A549 (cell line): ENCODE data around the gene AREL1. TPM values are rescaled to one million over a fixed set of nuclear protein-coding genes. Genes with fewer than 3 reads are reported as not detected.

Experiments used
- ATAC-seq, 2 experiments: fragments of 200-7000 bp in 1 of 2; fragments of >200 bp in 1 of 2; cut with Nextera tagmentation in 1 of 2; cut with Tn5 transposase in 1 of 2; 3 replicates each; pipeline versions ENCODE4 v1.8.0 to v1.9.1; 2018 to 2020; ENCODE audit warnings: mild to moderate bottlenecking in 1 of 2, moderate library complexity in 1 of 2
- CTCF ChIA-PET: fragments of 300-600 bp; sonication (Branson Sonifier 250); formaldehyde crosslinking; extraction: SDS; loops from one replicate; lab custom pipeline; 2021; ENCODE audit warnings: antibody characterized with exemption, inconsistent platforms; lab: Yijun Ruan, JAX
- POLR2A ChIA-PET: fragments of 350-600 bp; formaldehyde crosslinking; extraction: SDS; loops from one replicate; lab custom pipeline; 2021; ENCODE audit warnings: antibody characterized with exemption, inconsistent platforms; lab: Yijun Ruan, JAX
- DNase-seq, 2 experiments: peaks; one replicate each; pipeline versions ENCODE4 v3.0.0 to v3.0.0-alpha.2; 2011 to 2016; ENCODE audit warnings: low read depth in 1 of 2, low spot score in 1 of 2
- FAIRE-seq: peaks from 2 replicates; lab custom pipeline; 2011; peaks lifted over from hg19 to GRCh38; lab: Jason Lieb, UNC
- H3K27ac ChIP-seq, 2 experiments: fragments of >200 bp; sonication (Bioruptor Twin); formaldehyde crosslinking; 3 replicates each; pipeline ENCODE4 v1.5.1; 2016 to 2017
- H3K4me1 ChIP-seq: fragments of >200 bp; sonication (Bioruptor Twin); formaldehyde crosslinking; 3 replicates; pipeline ENCODE4 v1.6.1; 2016
- H3K4me2 ChIP-seq: fragments of >200 bp; sonication (Bioruptor Twin); formaldehyde crosslinking; 3 replicates; pipeline ENCODE4 v1.6.1; 2016
- H3K4me3 ChIP-seq: fragments of >200 bp; sonication (Bioruptor Twin); formaldehyde crosslinking; 3 replicates; pipeline ENCODE4 v1.5.1; 2016
- H3K9me3 ChIP-seq: fragments of >200 bp; sonication (Bioruptor Twin); formaldehyde crosslinking; 3 replicates; pipeline ENCODE4 v1.6.1; 2016
- BCL3 ChIP-seq: fragments of >200 bp; sonication (Bioruptor Twin); formaldehyde crosslinking; IDR thresholded peaks from 3 replicates; pipeline ENCODE4 v1.6.1; 2016
- BHLHE40 ChIP-seq: IDR thresholded peaks from 2 replicates; pipeline ENCODE4 v1.6.1; 2012; ENCODE audit warnings: low read depth, low read length, inconsistent platforms
- CBX2 ChIP-seq: fragments of 200-600 bp; sonication (generic); IDR thresholded peaks from 2 replicates; pipeline ENCODE4 v1.6.1; 2016; ENCODE audit warnings: low read depth, mild to moderate bottlenecking, borderline replicate concordance
- CBX8 ChIP-seq: fragments of 200-600 bp; sonication (generic); IDR thresholded peaks from 2 replicates; pipeline ENCODE4 v1.6.1; 2016
- CHD2 ChIP-seq: fragments of 150-350 bp; IDR thresholded peaks from 2 replicates; pipeline ENCODE4 v1.6.1; 2014; ENCODE audit warnings: low read length; ENCODE audit not compliant: partially characterized antibody
- EHMT2 ChIP-seq: fragments of 200-600 bp; sonication (generic); IDR thresholded peaks from 2 replicates; pipeline ENCODE4 v1.6.1; 2016; ENCODE audit warnings: antibody characterized with exemption, low read depth, mild to moderate bottlenecking, moderate library complexity
- EP300 ChIP-seq, 2 experiments: fragments of >200 bp; sonication (Bioruptor Twin); formaldehyde crosslinking; IDR thresholded peaks; 2 replicates in 1 of 2; 3 replicates in 1 of 2; pipeline ENCODE4 v1.6.1; 2016 to 2017
- ESRRA ChIP-seq: fragments of 150-350 bp; IDR thresholded peaks from 2 replicates; pipeline ENCODE4 v1.6.1; 2014; ENCODE audit warnings: mild to moderate bottlenecking, low read length, borderline replicate concordance
- FOSB ChIP-seq: fragments of 250-450 bp; sonication (Bioruptor Pico); IDR thresholded peaks from 2 replicates; pipeline ENCODE4 v1.5.0; 2020; ENCODE audit warnings: mild to moderate bottlenecking, moderate library complexity
- FOXS1 ChIP-seq: fragments of 250-450 bp; sonication (Bioruptor Pico); IDR thresholded peaks from 2 replicates; pipeline ENCODE4 v1.5.0; 2020; ENCODE audit warnings: mild to moderate bottlenecking, moderate library complexity
- GATA3 ChIP-seq: IDR thresholded peaks from 2 replicates; pipeline ENCODE4 v1.6.1; 2012; ENCODE audit warnings: borderline replicate concordance
- HDAC2 ChIP-seq: fragments of 200-600 bp; sonication (generic); IDR thresholded peaks from 2 replicates; pipeline ENCODE4 v1.6.1; 2016
- HOXB13 ChIP-seq: fragments of 250-450 bp; sonication (Bioruptor Pico); IDR thresholded peaks from 2 replicates; pipeline ENCODE4 v1.5.0; 2020; ENCODE audit warnings: low read depth, mild to moderate bottlenecking, moderate library complexity
- JUN ChIP-seq, 2 experiments: fragments of >200 bp; sonication (Bioruptor Twin); formaldehyde crosslinking; IDR thresholded peaks; 2 replicates in 1 of 2; 3 replicates in 1 of 2; pipeline ENCODE4 v1.6.1; 2016 to 2017
- KDM5A ChIP-seq: fragments of 200-600 bp; sonication (generic); IDR thresholded peaks from 2 replicates; pipeline ENCODE4 v1.6.1; 2016; ENCODE audit warnings: antibody characterized with exemption, mild to moderate bottlenecking
- MAZ ChIP-seq: fragments of 150-350 bp; IDR thresholded peaks from 2 replicates; pipeline ENCODE4 v1.6.1; 2014; ENCODE audit warnings: antibody characterized with exemption, low read depth, low read length, borderline replicate concordance
- MYC ChIP-seq: IDR thresholded peaks from 2 replicates; pipeline ENCODE4 v1.6.1; 2012; ENCODE audit warnings: mild to moderate bottlenecking, inconsistent platforms, low read length, improper control_type of control experiment, borderline replicate concordance
- PBX3 ChIP-seq: IDR thresholded peaks from 2 replicates; pipeline ENCODE4 v1.6.1; 2012
- POLR2AphosphoS2 ChIP-seq: conservative IDR thresholded peaks from 2 replicates; pipeline ENCODE4 v1.6.1; 2012; ENCODE audit warnings: low read length, improper control_type of control experiment, inconsistent platforms
- RAD21 ChIP-seq, 2 experiments: fragments of >200 bp in 1 of 2; sonication (Bioruptor Twin) in 1 of 2; formaldehyde crosslinking in 1 of 2; IDR thresholded peaks in 1 of 2; conservative IDR thresholded peaks in 1 of 2; 2 replicates in 1 of 2; 3 replicates in 1 of 2; pipeline ENCODE4 v1.6.1; 2012 to 2018; ENCODE audit warnings: inconsistent platforms in 1 of 2
- RFX5 ChIP-seq: fragments of 450-650 bp; IDR thresholded peaks from 2 replicates; pipeline ENCODE4 v1.7.1; 2014; ENCODE audit warnings: antibody characterized with exemption, mild to moderate bottlenecking, moderate library complexity
- SREBF2 ChIP-seq: fragments of 450-650 bp; IDR thresholded peaks from 2 replicates; pipeline ENCODE4 v1.6.1; 2014; ENCODE audit warnings: mild to moderate bottlenecking, moderate library complexity
- TFCP2L1 ChIP-seq: fragments of 250-450 bp; sonication (Bioruptor Pico); IDR thresholded peaks from 2 replicates; pipeline ENCODE4 v1.5.0; 2021; ENCODE audit warnings: mild to moderate bottlenecking
- ZC3H11A ChIP-seq: fragments of 450-650 bp; IDR thresholded peaks from 2 replicates; pipeline ENCODE4 v1.6.1; 2014; ENCODE audit warnings: antibody characterized with exemption, mild to moderate bottlenecking
- ZNF302 ChIP-seq: fragments of 250-450 bp; sonication (Bioruptor Pico); IDR thresholded peaks from 2 replicates; pipeline ENCODE4 v1.9.0; 2021; ENCODE audit warnings: inconsistent platforms, mild to moderate bottlenecking, moderate library complexity
- ZSCAN20 ChIP-seq: fragments of 250-450 bp; sonication (Bioruptor Pico); IDR thresholded peaks from 2 replicates; pipeline ENCODE4 v1.8.0; 2022; ENCODE audit warnings: mild to moderate bottlenecking, moderate library complexity
- WGBS: methylation state at CpG from one replicate; pipeline ENCODE4 v1.1.6; 2017; ENCODE audit errors: missing lambda C conversion rate; 5-methylcytosine and 5-hydroxymethylcytosine counted together
- polyA plus RNA-seq, 4 experiments: library from polyadenylated mRNA; depleted of rRNA in 3 of 4; stranded (reverse); fragments of >200 nt; fragmentation: RNase III in 1 of 4; extraction: RNeasy Plus Mini Kit Qiagen cat#74134 plus additional on column Dnase treatment in 1 of 4; gene quantifications; 2 replicates in 3 of 4; 3 replicates in 1 of 4; pipeline ENCODE4 v1.2.3, GENCODE V29; 2011 to 2017
- TF ChIP-seq, protein P1 (sequence below): fragments of 150-350 bp; IDR thresholded peaks from 2 replicates; pipeline ENCODE4 v1.6.1; 2014; ENCODE audit warnings: low read depth, mild to moderate bottlenecking, low read length
- TF ChIP-seq, protein P2 (sequence below): IDR thresholded peaks from 2 replicates; pipeline ENCODE4 v1.6.1; 2012
- TF ChIP-seq, protein P3 (sequence below): fragments of >200 bp; sonication (Bioruptor Twin); formaldehyde crosslinking; IDR thresholded peaks from 3 replicates; pipeline ENCODE4 v1.5.1; 2016

The AREL1 gene
- polyA plus RNA-seq, 2 of the 4 experiments (the other 2 are of a cell fraction) = 27.5 to 48.6 TPM

GRCh38 chr14:74697011-74697410 is 15.9 kb downstream of the AREL1 start (continued):
- TF ChIP-seq MAZ = no peak

DNA sequence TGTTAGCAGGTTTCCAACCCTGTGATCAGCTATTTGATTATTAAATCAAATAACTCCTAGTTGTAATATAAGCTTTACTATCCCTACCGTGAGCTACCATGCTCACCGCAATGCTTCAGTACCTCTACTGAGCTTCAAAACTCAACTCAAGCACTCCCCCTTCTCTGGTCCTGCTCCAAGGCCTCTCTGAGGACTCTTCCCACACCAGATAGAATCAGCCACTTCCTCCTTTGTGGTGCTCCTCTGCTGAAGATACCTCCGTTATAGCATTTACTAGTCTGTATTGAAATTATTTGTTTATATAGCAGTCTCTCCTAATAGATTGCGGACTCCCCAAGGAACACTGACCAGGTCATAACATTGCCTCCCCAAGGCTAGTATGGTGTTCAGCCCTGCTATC is 17.5 kb downstream of the AREL1 start:
- no peak overlapping the region for H3K4me3 ChIP-seq
- H3K4me2 ChIP-seq = no peak overlapping the region
- ChIA-PET CTCF (no interaction called here), POLR2A (no interaction called here)
- H3K4me1 ChIP-seq = 0 out of 3 replicates have a peak, but pooled peaks cover 4% of the 10 kb centered on the region
- no peak for ATAC-seq
- H3K27ac ChIP-seq = no peak overlapping the region
- DNase-seq = no peak
- WGBS = 95% methylated on average over 4 of the region's 4 CpGs
- no peak for FAIRE-seq
- no peak for TF ChIP-seq SREBF2
- TF ChIP-seq POLR2AphosphoS2 = no peak
- no peak for TF ChIP-seq JUN (IDR thresholded peaks at IDR 0.05)
- no peak for TF ChIP-seq EHMT2
- TF ChIP-seq KDM5A = no peak
- TF ChIP-seq RFX5 = no peak
- TF ChIP-seq, protein P1, sequence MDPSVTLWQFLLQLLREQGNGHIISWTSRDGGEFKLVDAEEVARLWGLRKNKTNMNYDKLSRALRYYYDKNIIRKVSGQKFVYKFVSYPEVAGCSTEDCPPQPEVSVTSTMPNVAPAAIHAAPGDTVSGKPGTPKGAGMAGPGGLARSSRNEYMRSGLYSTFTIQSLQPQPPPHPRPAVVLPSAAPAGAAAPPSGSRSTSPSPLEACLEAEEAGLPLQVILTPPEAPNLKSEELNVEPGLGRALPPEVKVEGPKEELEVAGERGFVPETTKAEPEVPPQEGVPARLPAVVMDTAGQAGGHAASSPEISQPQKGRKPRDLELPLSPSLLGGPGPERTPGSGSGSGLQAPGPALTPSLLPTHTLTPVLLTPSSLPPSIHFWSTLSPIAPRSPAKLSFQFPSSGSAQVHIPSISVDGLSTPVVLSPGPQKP = no peak
- TF ChIP-seq ESRRA = no peak
- no peak for TF ChIP-seq ZC3H11A
- no peak for TF ChIP-seq BHLHE40
- TF ChIP-seq, protein P2, sequence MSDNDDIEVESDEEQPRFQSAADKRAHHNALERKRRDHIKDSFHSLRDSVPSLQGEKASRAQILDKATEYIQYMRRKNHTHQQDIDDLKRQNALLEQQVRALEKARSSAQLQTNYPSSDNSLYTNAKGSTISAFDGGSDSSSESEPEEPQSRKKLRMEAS = no peak
- no peaks in the 10 kb centered on the region for H3K9me3 ChIP-seq

DNA sequence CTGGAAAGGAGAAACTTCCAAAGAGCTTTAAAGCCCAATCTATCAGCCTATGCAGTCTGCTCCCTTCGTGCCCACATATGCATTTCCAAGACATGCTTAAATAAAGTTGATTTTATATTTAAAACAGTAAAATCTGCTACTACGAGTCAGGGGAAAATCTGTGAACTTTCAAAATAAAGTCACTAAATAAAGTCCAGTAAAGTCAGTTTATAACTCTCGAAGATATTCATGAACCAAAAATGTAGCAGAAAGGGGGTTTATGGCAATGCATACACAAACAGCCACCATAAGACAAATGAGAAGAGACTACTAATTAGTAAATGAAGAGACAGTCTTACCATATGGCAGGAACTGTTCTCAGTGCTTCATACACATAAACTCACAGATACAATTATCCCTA is 19.7 kb downstream of the AREL1 start:
- Histone ChIP-seq H3K27ac (no peak overlapping the region), H3K4me3 (no peak overlapping the region), H3K4me1 (0 out of 3 replicates have a peak, but pooled peaks cover 4% of the 10 kb centered on the region), H3K9me3 (no peaks in the 10 kb centered on the region), H3K4me2 (no peak overlapping the region)
- CTCF ChIA-PET = interaction anchor here (1.0 kb wide), 1 partner anchor 47 kb away, joined by 3 read pairs; no protein-coding TSS in a partner anchor
- no peak for ATAC-seq
- no peak for FAIRE-seq
- no peak for DNase-seq
- WGBS = 91% methylated on average over 3 of the region's 3 CpGs
- TF ChIP-seq BCL3 = no peak
- TF ChIP-seq CBX8 = no peak
- no peak for TF ChIP-seq FOSB
- no peak for TF ChIP-seq ZSCAN20 (CRISPR knock-in tag)
- TF ChIP-seq HOXB13 = no peak
- TF ChIP-seq TFCP2L1 (CRISPR knock-in tag) = no peak
- no peak for TF ChIP-seq CBX2
- POLR2A ChIA-PET = no interaction called here

DNA sequence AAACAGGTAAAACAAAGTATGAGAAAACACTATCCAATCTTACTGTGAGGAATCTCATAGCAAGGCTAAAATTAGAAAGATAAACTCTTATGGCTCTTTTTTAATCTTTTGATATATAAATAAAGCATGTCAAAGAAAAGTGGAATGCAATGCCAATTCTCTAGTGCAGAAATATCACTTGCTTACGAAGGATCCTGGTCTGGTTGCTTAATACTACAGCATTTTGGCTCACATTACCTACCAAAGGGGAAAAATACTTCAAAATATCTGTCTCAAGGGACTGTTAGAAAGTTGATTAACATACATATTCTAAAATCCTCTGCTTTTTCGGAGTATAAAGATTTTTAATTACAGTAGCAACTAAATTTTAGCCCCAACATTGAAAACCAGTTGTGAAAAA is 21.4 kb downstream of the AREL1 start:
- Histone ChIP-seq H3K4me2 (no peak overlapping the region), H3K27ac (no peak overlapping the region), H3K4me1 (0 out of 3 replicates have a peak, but pooled peaks cover 4% of the 10 kb centered on the region), H3K9me3 (no peaks in the 10 kb centered on the region), H3K4me3 (no peak overlapping the region)
- FAIRE-seq = no peak
- POLR2A ChIA-PET = no interaction called here
- DNase-seq = no peak
- no peak for ATAC-seq
- CTCF ChIA-PET = interaction anchor here (0.6 to 1.1 kb wide), 2 partner anchors 165 to 169 kb away, joined by 3 to 4 read pairs; no protein-coding TSS in a partner anchor
- 89% methylated on average over 2 of the region's 2 CpGs for whole genome bisulfite sequencing
- no peak for TF ChIP-seq PBX3
- TF ChIP-seq, protein P2 = no peak
- no peak for TF ChIP-seq CHD2
- TF ChIP-seq FOXS1 (CRISPR knock-in tag) = no peak
- no peak for TF ChIP-seq MYC
- TF ChIP-seq GATA3 = no peak
- TF ChIP-seq ZNF302 (CRISPR knock-in tag) = no peak
- no peak for TF ChIP-seq ESRRA
- TF ChIP-seq, protein P3, sequence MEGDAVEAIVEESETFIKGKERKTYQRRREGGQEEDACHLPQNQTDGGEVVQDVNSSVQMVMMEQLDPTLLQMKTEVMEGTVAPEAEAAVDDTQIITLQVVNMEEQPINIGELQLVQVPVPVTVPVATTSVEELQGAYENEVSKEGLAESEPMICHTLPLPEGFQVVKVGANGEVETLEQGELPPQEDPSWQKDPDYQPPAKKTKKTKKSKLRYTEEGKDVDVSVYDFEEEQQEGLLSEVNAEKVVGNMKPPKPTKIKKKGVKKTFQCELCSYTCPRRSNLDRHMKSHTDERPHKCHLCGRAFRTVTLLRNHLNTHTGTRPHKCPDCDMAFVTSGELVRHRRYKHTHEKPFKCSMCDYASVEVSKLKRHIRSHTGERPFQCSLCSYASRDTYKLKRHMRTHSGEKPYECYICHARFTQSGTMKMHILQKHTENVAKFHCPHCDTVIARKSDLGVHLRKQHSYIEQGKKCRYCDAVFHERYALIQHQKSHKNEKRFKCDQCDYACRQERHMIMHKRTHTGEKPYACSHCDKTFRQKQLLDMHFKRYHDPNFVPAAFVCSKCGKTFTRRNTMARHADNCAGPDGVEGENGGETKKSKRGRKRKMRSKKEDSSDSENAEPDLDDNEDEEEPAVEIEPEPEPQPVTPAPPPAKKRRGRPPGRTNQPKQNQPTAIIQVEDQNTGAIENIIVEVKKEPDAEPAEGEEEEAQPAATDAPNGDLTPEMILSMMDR = no peak
- no peak for TF ChIP-seq HOXB13
- TF ChIP-seq RAD21 (conservative IDR thresholded peaks at IDR 0.05 in 1 of 2, IDR thresholded peaks at IDR 0.05 in 1 of 2) = no peak
- no peak for TF ChIP-seq EP300 (IDR thresholded peaks at IDR 0.05)
- TF ChIP-seq HDAC2 = no peak
